Aorta (tissue), 5 donors: Measurements from ENCODE around the gene SPNS3. TPM values are rescaled to one million over a fixed set of nuclear protein-coding genes. Genes with fewer than 3 reads are reported as not detected.

Experiments used
- ATAC-seq: fragments of 200-7000 bp; cut with Tn5 transposase; one replicate; pipeline ENCODE4 v1.9.1; 2022; ENCODE audit warnings: moderate library complexity; ENCODE audit not compliant: low FRiP score
- DNase-seq, 2 donors: peaks; one replicate each; pipeline ENCODE4 v3.0.0-alpha.2; 2020
- H3K27ac ChIP-seq, 2 donors: one replicate each; pipeline ENCODE4 v1.5.1; 2013; ENCODE audit warnings: low read length in 2 of 2, mild to moderate bottlenecking in 2 of 2, moderate library complexity in 2 of 2, control low read depth in 1 of 2, inconsistent platforms in 1 of 2, low read depth in 1 of 2
- H3K27me3 ChIP-seq, 2 donors: one replicate each; pipeline ENCODE4 v1.6.1; 2013; ENCODE audit warnings: control low read depth in 1 of 2, low read length in 1 of 2, mild to moderate bottlenecking in 1 of 2, moderate library complexity in 1 of 2; ENCODE audit not compliant: insufficient read depth in 2 of 2, control insufficient read depth in 1 of 2
- H3K36me3 ChIP-seq, 2 donors: one replicate each; pipeline ENCODE4 v1.6.1; 2013; ENCODE audit warnings: control low read depth in 1 of 2, low read length in 1 of 2, mild to moderate bottlenecking in 1 of 2; ENCODE audit not compliant: insufficient read depth in 2 of 2, control insufficient read depth in 1 of 2
- H3K4me1 ChIP-seq, 2 donors: one replicate each; pipeline ENCODE4 v1.6.1; 2013; ENCODE audit warnings: low read length in 2 of 2, control low read depth in 1 of 2, mild to moderate bottlenecking in 1 of 2, moderate library complexity in 1 of 2; ENCODE audit not compliant: insufficient read depth in 2 of 2, control insufficient read depth in 1 of 2
- H3K4me3 ChIP-seq, 2 donors: one replicate each; pipeline ENCODE4 v1.5.1; 2013; ENCODE audit warnings: low read length in 2 of 2, control low read depth in 1 of 2, mild to moderate bottlenecking in 1 of 2
- H3K9me3 ChIP-seq: one replicate; pipeline ENCODE4 v1.6.1; 2013; ENCODE audit warnings: mild to moderate bottlenecking, low read length; ENCODE audit not compliant: control insufficient read depth
- WGBS, 2 donors: extraction: QIAGEN DNeasy Blood & Tissue Kit; methylation state at CpG; one replicate each; pipeline ENCODE4 v1.1.7; 2013; 5-methylcytosine and 5-hydroxymethylcytosine counted together
- intact Hi-C, 2 donors: fragments of 100-400 bp; cut with DNase I; formaldehyde crosslinking; loops; one replicate each; pipeline versions ENCODE4 v1.14.2 to v1.15.0; 2022
- long read RNA-seq, 2 donors: library from polyadenylated mRNA; unstranded; transcript quantifications; one replicate each; pipeline ENCODE4 v2.0.0, GENCODE V29; 2020 to 2021
- polyA plus RNA-seq, 2 donors: library from polyadenylated mRNA; stranded (reverse); fragments of 200-250 nt; gene quantifications; one replicate each; pipeline ENCODE4 v1.2.3, GENCODE V29; 2013
- total RNA-seq, 2 donors: library from RNA; stranded (reverse); fragmentation: NEBNext Ultra II Directional; extraction: Animal tissue kit (Norgen Biotek cat#: 25700); gene quantifications; one replicate each; pipeline ENCODE4 v1.2.1, GENCODE V29; 2021
- donor health status: healthy with polysubstance abuse.
- donor health status: Bipolar disorder and iron deficiency.
- donor health status: DM: no; HTN: no; CAD: no.
- donor health status: DM: no; HTN: no; CAD: no.
- donor health status: DM: yes; HTN: yes; CAD: no.

The SPNS3 gene, protein sequence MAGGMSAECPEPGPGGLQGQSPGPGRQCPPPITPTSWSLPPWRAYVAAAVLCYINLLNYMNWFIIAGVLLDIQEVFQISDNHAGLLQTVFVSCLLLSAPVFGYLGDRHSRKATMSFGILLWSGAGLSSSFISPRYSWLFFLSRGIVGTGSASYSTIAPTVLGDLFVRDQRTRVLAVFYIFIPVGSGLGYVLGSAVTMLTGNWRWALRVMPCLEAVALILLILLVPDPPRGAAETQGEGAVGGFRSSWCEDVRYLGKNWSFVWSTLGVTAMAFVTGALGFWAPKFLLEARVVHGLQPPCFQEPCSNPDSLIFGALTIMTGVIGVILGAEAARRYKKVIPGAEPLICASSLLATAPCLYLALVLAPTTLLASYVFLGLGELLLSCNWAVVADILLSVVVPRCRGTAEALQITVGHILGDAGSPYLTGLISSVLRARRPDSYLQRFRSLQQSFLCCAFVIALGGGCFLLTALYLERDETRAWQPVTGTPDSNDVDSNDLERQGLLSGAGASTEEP
- total RNA-seq (1 to 10 TPM in 1 of 2 donors, under 1 TPM in 1; 0.19 to 1.2 TPM), polyA plus RNA-seq (under 1 TPM in 1 of 2 donors, not detected in 1; 0.25 TPM)
- long read RNA-seq, donor 1, partial matches to known transcripts, result 0 of 1 reads
- long read RNA-seq, donor 1, other reads (novel, unspliced or antisense), result 1 of 1 reads
- long read RNA-seq, donor 2, partial matches to known transcripts, result 0 of 5 reads
- long read RNA-seq, donor 2, other reads (novel, unspliced or antisense), result 5 of 5 reads

DNA sequence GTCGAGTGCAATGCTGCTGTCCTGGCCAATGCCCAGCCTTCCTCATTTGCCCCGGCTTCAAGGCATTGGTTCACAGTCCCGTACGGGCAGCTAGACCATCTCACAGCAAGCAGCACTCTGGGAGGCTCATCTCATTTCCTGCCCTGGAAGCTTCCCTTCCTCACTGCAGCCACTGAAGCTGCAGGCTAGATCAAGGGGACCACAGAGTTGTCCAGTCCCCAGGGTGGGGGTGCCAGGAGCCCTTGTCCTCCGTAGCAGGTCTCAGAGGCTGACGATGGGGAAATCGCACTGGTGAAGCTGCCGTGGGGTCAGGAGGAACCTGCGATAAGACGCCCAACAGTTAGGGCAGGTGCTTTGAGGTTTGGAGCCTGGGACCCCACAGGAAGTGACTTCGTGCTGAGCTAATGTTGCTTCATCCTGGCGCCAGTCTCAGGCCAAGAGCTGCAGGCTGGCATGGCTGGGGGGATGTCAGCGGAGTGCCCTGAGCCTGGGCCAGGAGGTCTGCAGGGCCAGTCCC lies at the start of gene SPNS3:
Gene SPNS3, plus strand, starts transcription at position 426 of the 517 bp plus-strand sequence. Its CDS starts 28 bp downstream, at position 454.
- no peak within 1 kb of the TSS for H3K4me3 ChIP-seq
- ATAC-seq (no peak), DNase-seq (no peak)
- H3K9me3 ChIP-seq, result no peaks in the 10 kb centered on the region
- intact Hi-C loops, result no loop called here
- H3K36me3 ChIP-seq, result no peaks in the 10 kb centered on the region
- no peaks in the 10 kb centered on the region for H3K27me3 ChIP-seq
- H3K27ac ChIP-seq, result no peak within 1 kb of the TSS
- 47 to 56% methylated on average over 13 of the region's 13 CpGs for WGBS, 2 donors
- H3K4me1 ChIP-seq, result no peaks in the 10 kb centered on the region

DNA sequence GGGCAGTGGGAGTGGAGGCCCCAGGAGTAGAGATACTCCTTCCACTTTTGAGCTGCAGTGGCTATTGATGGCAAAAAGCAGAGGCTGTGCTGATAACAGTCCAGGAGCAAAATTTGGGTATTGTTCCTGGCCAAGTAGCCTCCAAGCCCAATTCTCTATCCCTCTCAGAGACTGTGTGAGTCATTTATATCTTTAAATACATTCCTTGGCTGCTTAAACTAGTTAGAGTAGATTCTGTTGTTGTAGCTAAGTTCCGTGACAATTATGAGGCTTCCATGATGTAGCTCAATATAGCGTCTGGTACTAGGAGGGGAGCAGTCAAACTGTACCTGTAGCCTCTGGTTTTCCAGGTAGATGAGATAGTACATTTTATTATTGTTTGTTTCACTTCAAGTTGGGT lies 47.3 kb upstream of the SPNS3 start:
- Histone ChIP-seq H3K9me3 (no peaks in the 10 kb centered on the region), H3K27ac (no peak overlapping the region), H3K4me1 (no peaks in the 10 kb centered on the region), H3K27me3 (no peaks in the 10 kb centered on the region), H3K36me3 (no peaks in the 10 kb centered on the region), H3K4me3 (no peak overlapping the region)
- ATAC-seq (no peak), DNase-seq (no peak)
- 13 to 15% methylated on average over 2 of the region's 2 CpGs for WGBS, 2 donors
- intact Hi-C loops, result no loop called here

DNA sequence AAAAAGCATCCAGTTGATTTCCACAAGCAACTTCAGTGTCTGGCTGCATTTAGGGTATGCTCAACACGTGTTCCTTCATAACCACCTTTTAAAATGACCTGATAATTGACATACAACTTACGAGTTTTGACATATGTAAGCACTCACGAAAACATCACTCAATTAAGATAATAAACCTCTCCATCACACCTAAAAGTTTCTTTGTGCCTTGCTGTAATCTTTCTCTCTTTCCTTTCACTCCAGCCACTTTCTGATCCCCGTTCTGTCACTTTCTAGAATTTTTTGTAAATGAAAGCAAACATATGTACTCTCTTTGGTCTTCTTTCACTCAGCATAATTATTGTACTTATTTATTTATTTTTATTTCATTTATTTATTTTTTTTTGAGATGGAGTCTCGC lies 46.6 kb upstream of the SPNS3 start:
- Histone ChIP-seq H3K36me3 (no peaks in the 10 kb centered on the region), H3K27me3 (no peaks in the 10 kb centered on the region), H3K4me1 (no peaks in the 10 kb centered on the region), H3K9me3 (no peaks in the 10 kb centered on the region), H3K27ac (no peak overlapping the region), H3K4me3 (no peak overlapping the region)
- intact Hi-C loops, result no loop called here
- WGBS, 2 donors, result 94 to 95% methylated on average over 5 of the region's 5 CpGs
- DNase-seq, result no peak
- ATAC-seq, result no peak

DNA sequence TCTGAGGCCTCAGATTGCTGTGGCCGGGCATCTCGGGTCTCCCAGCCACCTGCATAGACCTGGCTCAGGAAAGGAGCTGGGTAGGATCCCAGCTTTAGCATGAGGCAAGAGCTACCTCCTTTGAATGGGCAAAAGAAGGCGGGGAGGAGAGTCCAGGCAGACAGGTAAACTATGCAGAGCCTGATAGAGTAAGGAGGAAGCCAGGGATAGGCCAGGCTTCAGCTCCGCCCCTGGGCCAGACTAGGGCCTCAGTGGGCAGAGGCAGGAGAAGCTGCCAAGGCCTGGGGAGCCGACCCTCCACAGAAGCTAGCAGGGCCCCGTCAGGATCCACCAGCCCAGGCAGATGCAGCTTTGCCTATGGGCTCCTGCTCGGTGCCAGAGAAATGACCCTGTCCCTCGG lies 44.7 kb upstream of the SPNS3 start:
- Histone ChIP-seq H3K27ac (no peak overlapping the region), H3K4me1 (no peaks in the 10 kb centered on the region), H3K9me3 (no peaks in the 10 kb centered on the region), H3K4me3 (no peak overlapping the region), H3K27me3 (no peaks in the 10 kb centered on the region), H3K36me3 (no peaks in the 10 kb centered on the region)
- intact Hi-C loops, result no loop called here
- DNase-seq, result no peak
- no peak for ATAC-seq
- WGBS, 2 donors, result 77 to 79% methylated on average over 8 of the region's 8 CpGs

DNA sequence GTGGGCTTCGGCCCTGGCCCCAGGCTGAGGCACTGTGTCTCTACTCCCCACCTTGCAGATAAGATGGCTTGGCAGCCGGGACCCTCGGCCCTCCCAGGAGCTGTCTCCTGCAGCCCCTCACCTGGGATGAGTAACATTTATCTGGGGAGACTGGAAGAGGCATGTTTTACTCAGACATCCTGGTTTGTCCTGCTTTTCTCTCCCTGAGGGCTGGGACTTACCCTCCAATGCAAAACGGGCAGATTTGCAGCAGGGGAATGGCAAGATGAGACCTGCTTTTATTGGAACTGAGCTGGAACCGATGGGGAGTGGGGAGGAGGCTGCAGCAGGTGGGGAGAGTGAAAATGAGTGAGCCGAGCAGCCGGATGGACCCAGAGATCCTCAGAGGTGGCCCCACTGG lies 39.9 kb upstream of the SPNS3 start:
- DNase-seq (no peak), ATAC-seq (no peak)
- no peak overlapping the region for H3K4me3 ChIP-seq
- WGBS, 2 donors, result 70 to 73% methylated on average over 7 of the region's 7 CpGs
- H3K36me3 ChIP-seq, result no peaks in the 10 kb centered on the region
- no peaks in the 10 kb centered on the region for H3K27me3 ChIP-seq
- no peaks in the 10 kb centered on the region for H3K4me1 ChIP-seq
- intact Hi-C loops, result no loop called here
- H3K27ac ChIP-seq, result no peak overlapping the region
- no peaks in the 10 kb centered on the region for H3K9me3 ChIP-seq

DNA sequence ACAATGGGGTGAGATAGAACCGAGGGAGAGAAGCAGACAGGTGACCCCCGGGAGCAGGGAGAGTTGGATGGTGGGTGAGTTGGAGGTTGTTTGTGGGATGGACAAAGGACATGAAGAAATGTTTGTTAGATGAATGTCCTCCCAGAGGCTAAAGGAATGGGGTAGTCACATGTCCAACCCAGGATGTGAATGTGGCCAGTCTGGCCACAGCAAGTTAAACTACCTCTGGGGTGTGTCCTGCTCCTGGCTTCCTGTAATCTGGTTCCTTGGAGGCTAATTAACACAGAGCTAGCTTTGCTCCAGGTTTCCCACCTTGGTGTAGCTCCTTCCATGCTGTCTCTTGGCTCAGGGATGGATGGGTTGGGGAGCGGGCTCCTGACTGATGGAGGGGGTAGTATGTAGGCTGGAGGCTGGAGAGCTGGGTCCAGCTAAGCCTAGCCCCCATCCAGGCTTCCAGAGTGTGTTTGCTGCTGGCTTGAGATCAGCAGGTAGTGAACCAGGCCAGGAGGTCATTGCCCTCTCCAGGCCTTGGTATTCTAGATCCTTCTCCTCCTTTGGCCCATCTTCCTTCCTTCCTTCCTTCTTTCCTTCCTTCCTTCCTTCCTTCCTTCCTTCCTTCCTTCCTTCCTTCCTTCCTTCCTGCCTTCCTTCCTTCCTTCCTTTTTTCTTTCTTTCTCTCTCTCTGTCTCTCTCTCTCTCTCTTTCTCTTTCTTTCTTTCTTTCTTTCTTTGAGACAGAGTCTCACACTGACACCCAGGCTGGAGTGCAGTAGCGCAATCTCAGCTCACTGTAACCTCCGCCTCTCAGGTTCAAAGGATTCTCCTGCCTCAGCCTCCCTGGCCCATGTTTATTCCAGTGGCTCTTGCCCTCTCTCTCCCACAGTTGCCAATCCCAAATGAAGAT lies 39.3 kb upstream of the SPNS3 start:
- 90% methylated on average over 5 of the region's 5 CpGs for WGBS, 2 donors
- no peak for DNase-seq
- no peak overlapping the region for H3K4me3 ChIP-seq
- ATAC-seq, result no peak
- no peaks in the 10 kb centered on the region for H3K27me3 ChIP-seq
- H3K36me3 ChIP-seq, result no peaks in the 10 kb centered on the region
- no peaks in the 10 kb centered on the region for H3K4me1 ChIP-seq
- H3K9me3 ChIP-seq, result no peaks in the 10 kb centered on the region
- H3K27ac ChIP-seq, result no peak overlapping the region
- intact Hi-C loops, result no loop called here

DNA sequence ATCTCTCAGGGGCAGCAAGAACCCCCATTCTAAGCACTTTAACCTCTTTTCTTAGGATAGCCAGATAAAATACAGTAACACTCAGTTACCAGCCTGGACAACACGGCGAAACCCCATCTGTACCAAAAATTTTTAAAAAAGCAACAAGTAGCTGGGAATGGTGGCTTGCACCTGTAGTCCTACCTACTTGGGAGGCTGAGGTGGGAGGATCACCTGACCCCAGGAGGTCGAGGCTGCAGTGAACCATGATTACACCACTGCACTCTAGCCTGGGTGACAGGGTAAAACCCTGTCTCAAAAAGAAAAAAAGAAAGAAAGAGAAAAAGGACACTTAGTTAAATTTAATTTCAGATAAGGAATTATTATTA lies 38.6 kb upstream of the SPNS3 start:
- H3K4me1 ChIP-seq, result no peaks in the 10 kb centered on the region
- ATAC-seq (no peak), DNase-seq (no peak)
- H3K27me3 ChIP-seq, result no peaks in the 10 kb centered on the region
- no peaks in the 10 kb centered on the region for H3K9me3 ChIP-seq
- H3K36me3 ChIP-seq, result no peaks in the 10 kb centered on the region
- H3K27ac ChIP-seq, result no peak overlapping the region
- intact Hi-C loops, result no loop called here
- 81 to 91% methylated on average over 3 of the region's 3 CpGs for WGBS, 2 donors
- H3K4me3 ChIP-seq, result no peak overlapping the region

DNA sequence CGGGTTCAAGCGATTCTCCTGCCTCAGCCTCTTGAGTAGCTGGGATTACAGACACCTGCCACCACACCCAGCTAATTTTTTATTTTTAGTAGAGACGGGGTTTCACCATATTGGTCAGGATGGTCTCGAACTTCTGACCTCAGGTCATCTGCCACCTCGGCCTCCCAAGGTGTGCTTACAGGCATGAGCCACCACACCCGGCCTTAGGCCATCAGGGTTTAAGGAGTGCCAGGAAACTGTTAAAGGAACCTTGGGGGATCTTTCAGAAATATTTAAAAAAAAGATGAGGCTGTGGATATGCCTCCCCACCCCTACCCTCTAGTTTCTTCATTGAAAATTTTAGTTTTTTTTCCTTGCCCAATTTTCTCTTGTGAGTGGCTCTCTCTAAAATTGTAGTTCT lies 35.9 kb upstream of the SPNS3 start:
- DNase-seq (no peak), ATAC-seq (no peak)
- H3K27ac ChIP-seq, result no peak overlapping the region
- 95 to 97% methylated on average over 6 of the region's 6 CpGs for WGBS, 2 donors
- H3K4me1 ChIP-seq, result no peaks in the 10 kb centered on the region
- intact Hi-C loops, result no loop called here
- H3K36me3 ChIP-seq, result no peaks in the 10 kb centered on the region
- H3K27me3 ChIP-seq, result no peaks in the 10 kb centered on the region
- H3K4me3 ChIP-seq, result no peak overlapping the region
- H3K9me3 ChIP-seq, result no peaks in the 10 kb centered on the region
